Measurements from ENCODE around the gene AP1S2.

AP1S2 gene

GRCh38 chrX:15812192-15812938 lies 42.2 kb downstream of the AP1S2 start:
- DNase-seq (ENCODE audit: low read depth in 2 of 2) = no peak

- no peak for DNase-seq (ENCODE audit: low read depth in 2 of 2)
These were observed 46.4 kb downstream of the AP1S2 start for GRCh38 chrX:15808254-15808653.

GRCh38 chrX:15804563-15804962 lies 50.0 kb downstream of the AP1S2 start:
- DNase-seq (ENCODE audit: low read depth in 2 of 2) = no peak

GRCh38 chrX:15797707-15798106 lies 56.9 kb downstream of the AP1S2 start:
- no peak for DNase-seq (ENCODE audit: low read depth in 2 of 2)

GRCh38 chrX:15790769-15791290 lies 63.8 kb downstream of the AP1S2 start:
- no peak for DNase-seq (ENCODE audit: low read depth in 2 of 2)

- peak; percentile 70 to 88 for DNase-seq (ENCODE audit: low read depth in 2 of 2)
These were observed 64.4 kb downstream of the AP1S2 start, which contains the start of gene ZRSR2 for GRCh38 chrX:15789979-15790768. Gene ZRSR2, plus strand, starts transcription at chrX:15790484. Its CDS starts 12 bp downstream, at chrX:15790496.

- DNase-seq (ENCODE audit: low read depth in 2 of 2) = no peak
These were observed 67.7 kb downstream of the AP1S2 start for GRCh38 chrX:15786915-15787314.

GRCh38 chrX:15785176-15785750 lies 69.3 kb downstream of the AP1S2 start:
- no peak for DNase-seq (ENCODE audit: low read depth in 2 of 2)

GRCh38 chrX:15781961-15782699 lies 72.5 kb downstream of the AP1S2 start:
- no peak for DNase-seq (ENCODE audit: low read depth in 2 of 2)

Data from activated CD4-positive, alpha-beta T cell treated with anti-CD3 and anti-CD28 coated beads for 24 hours (primary cell).